Amniotic stem cell (primary cell): ENCODE results near the gene SCN5A.
A peak's percentile ranks its signal among the peaks of the same experiment; 100 is the strongest.

ENCODE experiments used
- DNase-seq: peaks from one replicate; lab custom pipeline; 2025; lab: John Stamatoyannopoulos, UW

SCN5A gene

DNA sequence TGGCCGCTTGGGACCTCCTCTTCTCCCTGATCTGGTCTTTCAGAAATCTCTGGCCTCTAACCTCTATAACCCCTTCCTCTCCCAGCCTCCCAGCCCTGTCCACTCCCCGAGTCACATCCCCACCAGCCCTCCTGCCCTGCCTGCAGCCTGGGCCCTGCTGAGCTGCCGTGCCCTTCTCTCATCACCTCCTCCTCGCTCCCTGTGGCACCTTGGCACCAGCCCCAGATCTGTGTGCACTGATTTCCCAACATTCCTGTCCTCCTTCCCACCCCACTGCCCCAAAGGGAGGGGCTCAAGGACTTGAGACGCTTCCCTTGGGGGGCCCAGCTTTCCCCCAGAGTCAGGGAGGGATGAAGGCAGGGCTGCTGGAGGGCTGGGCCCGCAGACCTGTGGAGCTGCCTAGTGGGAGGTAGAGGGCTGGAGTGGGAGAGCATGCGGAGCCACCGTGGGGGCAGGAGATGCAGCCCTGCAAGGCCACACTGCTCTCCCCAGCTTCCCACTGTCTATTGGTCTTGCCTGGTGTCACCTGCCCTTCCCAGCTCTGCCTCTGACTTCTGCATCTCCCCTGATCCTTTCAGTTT is 110.6 kb downstream of the SCN5A start:
- no peak for DNase-seq

DNA sequence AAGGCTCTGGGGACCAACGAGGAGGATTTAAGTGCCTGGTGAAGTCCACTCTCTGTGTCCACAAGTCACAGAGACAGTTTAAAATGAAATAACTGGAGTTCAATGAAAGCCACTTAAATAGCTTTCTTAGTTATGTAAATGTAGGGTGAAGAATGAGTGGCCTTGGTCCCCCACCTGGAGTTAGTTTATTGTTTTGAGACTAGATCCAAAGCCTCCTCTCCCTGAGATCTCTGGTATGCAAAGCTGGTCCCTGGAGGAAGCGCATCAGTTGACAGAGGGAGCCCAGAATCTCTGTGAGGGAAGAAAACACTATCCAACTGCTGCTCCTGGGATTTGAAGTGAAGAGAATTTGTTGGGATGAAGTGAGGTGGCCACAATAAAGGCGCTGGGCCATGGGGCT is 112.8 kb downstream of the SCN5A start:
- no peak for DNase-seq

DNA sequence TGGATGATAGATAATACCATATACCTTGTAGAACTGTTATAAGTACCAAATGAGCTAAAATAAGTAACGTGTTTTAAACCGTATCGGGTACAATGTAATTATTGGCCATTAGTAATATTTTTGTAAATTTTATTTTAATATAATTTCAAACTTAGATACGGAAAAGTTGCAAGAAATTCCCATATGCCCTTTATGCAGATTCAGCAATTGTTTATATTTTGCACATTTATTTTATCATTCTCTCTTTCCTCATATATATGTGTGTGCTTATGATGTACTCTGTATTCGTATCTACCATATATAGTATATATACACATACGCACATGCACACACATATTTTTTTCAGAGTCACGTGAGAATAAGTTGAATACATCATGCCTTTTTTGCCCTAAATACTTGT is 114.9 kb downstream of the SCN5A start:
- no peak for DNase-seq

DNA sequence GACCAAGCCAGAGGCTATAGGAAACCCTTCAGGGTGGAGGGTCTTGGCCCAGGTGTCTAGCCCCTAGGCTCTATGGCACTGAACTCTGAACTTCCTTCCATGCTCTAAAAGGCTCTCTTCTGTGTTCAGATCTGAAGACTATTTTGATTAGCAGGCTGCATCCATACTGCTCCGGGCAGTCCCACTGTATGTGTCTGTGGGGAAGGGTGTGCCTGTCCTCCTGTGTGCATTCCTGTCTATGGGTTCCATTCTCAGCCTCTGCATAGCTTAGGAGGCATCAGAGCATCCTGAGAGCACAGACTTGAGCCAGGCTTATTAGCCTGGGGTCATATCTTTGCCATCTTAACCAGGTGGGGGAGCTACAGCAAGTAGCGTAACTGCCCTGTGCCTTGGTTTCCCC is 115.3 kb downstream of the SCN5A start:
- DNase-seq = no peak

DNA sequence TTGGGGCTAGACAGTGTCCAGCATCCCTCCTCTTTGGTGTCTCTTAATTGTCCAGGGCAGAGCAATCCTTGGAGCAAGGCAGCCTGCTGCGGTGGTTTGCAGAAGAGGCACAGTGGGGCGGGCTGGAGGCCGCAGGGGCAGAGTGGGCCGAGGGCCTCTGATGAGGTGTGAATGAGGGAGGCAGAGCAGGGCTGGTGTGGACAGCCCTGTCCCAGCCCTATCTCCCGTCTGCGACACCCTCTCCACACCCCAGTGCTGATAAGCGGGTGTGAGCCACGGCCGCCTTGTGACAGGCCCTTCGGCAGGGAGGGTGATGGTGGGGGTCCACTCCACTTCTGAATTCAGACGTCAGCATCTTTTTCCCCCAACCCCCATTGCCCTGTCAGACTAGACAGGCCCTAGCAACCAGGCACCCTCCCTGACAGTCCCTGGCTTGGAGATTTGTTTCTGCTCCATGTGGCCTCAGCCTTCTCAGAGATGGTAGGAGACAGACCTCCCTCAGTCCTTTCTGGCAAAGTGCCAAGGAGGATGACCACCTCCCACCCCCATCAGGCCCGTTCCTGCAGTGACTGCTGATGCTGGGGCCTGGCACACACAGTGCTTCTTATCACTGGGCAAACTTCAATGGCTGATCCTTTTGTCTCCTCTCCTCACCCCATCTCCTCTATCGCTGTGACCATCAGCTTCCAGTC is 116.1 kb downstream of the SCN5A start:
- DNase-seq = no peak

DNA sequence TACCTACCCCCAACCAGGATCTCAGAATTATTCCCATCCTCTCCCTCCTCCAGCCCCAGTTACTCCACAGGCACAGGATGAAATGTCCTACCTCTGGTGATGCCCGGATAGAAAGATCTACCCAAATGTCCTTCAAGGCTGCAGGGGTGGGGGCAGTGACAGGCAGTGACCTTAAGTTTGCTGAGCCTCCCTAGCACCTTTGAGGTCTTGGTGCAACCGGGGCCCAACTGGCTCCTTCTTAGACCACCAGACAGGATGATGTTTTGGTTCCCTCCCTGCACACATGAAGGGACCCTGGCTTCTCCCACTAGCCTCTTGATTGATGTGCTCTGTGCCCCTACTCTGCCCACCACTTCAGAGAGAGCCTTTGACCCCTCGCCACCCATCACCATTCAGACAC is 117.0 kb downstream of the SCN5A start:
- no peak for DNase-seq

DNA sequence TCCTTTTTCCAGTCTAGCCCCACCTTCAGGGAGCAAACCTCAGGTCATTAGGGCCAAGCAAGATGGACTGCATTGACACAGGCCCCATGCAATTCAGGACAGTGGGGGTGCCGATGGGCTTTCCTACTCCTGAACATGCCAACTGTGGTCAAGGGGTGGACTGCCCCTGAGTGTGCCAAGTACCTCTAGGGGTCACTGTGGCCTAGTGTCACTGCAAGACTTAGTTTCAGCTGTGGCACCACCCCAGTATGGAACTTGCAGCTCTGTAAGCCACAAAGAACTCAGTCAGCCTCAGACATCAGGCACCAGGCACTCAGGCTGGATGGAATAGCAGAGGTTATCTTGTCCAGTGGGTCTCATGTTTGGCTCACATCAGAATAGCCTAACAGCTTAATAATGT is 121.0 kb downstream of the SCN5A start:
- no peak for DNase-seq

DNA sequence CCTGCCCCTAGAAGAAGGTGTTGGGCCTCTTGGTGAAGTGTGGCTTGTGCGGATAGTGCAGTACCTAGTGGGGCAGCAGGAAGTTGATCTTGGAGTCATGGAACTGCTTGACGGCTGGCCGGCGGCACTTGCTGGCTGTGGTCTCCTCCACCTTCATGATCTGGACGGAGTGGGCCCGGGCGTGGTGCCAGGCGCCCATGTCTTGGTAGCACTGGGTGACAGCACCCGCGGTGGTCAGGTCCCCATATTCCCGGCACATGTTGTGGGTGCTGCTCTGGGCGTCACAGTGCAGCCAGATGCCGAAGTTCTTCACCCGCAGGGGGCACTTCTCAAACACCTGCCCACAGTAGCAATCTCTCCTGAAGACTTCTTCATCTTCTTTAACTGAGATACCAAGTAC is 122.7 kb downstream of the SCN5A start:
- DNase-seq = no peak

DNA sequence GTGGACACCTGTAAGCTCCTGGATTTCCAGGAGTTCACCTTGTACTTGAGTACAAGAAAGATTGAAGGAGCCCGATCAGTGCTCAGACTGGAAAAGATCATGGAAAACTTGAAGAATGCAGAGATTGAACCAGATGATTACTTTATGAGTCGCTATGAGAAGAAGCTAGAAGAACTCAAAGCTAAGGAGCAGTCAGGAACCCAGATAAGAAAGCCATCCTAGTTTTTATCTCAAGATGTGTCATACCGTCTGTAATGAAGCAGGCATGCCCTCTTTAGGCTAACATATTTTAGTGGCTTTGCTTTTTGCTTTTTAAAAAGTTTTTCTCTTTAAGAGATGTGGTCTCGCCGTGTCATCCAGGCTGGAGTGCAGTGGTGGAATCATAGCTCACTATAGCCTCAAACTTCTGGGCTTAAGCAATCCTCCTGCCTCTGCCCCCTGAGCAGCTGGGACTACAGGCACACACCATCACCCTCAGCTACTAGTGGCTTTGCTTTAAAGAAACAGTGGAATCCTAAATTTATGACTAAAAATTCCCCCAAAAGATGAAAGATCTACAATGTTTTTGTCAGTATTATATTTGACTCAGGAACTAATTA is 125.2 kb downstream of the SCN5A start:
- no peak for DNase-seq

DNA sequence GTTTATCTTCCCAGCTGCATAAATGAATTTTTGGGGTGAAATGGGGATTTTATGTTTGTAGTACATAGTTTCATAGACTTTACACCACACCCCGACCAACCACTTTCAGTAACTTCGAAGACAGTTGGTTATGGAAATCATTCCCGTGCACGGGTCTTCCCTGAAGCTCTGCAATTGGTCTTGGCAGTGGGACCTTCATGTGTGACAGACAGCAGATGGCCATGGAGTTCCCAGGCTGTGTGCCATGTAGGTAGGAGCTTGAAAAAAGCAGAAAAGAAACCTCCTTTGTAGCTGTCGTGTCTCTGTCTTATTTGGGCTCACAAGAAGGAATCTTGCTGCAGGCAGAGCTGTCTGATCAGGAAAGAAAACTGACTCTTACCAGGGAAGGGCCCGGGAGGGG is 127.5 kb downstream of the SCN5A start:
- DNase-seq = no peak

DNA sequence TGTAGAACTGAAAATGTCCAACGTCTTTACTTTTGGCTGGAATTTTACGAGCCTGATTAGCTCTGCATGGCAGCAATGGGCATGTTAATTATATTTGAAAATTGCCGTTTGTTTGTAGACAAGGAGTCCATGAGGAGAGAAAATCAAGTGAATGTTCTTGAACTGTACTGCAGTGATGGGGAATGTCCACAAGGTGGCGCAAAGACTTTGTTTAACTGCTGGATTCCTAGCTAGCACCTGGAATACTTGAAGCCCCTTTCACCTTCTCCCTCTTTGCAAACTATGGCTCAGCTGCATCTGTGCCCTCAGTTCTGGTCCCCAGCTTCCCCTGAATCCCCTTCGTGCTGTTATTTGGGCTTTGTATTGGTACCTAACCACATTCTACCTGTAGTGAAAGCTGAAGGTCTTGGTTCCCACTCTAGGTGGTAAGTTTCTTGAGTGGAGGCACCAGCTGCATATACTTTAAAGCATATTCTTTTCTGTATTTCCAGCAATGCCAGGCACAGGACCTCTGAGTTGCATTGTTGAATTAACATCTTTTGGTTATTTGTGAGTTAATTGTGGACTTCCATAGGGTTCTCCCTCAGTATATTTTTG is 128.0 kb downstream of the SCN5A start:
- DNase-seq = no peak

DNA sequence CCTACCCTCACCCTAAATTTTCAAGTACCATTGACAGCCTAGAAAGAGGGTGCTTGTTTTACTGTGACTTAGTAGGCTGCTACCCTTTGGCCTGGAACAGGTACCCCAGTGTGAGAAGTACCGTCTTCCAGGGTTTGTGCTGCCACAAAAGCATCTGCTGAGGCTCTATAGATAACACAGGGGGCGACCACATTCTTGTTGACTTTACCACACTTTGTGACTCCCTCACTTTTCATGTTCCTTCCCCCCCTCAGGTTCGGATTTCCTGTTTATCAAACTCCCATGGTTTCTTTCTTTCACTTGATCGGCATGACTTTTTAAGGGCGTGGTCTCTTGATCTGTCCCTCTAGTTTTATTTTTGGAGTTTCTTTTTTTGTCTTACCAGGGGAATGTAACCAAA is 129.8 kb downstream of the SCN5A start:
- DNase-seq = no peak

DNA sequence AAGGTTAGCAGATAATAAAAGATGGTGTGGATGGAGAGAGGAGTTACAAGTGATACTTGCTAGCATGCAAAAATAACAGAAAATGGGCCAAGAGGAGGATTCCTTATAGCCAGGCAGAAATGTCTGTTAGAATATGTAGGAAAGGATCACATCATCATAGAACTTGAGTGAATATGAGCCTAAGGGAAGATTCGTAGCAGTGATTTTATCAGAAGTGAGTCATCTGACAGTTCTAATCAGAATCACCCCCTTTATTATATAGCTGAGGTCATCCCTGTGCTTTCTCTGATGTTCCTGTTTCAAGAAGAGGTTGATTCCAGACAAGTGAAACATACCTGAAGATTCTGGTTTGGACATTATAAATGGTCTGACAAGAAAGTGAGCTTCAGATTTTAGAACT is 130.5 kb downstream of the SCN5A start:
- peak; percentile 51 for DNase-seq

DNA sequence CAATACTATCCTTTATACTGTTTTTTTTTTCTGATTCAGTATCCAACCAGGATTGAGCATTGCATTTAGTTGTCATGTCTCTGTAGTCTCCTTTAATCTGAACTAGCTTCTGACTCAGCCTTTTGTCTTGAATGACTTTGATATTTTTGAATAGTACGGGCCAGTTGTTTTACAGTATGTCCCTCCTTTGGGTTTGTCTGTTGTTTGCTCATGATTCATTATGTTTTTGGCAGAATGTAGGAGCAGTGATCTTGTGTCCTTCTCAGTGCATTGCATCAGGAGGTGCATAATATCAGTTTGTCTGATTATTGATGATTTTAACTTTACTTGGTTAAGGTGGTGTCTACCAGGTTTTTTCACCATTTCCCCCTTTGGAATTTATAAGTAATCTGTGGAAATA is 132.8 kb downstream of the SCN5A start:
- DNase-seq = no peak

DNA sequence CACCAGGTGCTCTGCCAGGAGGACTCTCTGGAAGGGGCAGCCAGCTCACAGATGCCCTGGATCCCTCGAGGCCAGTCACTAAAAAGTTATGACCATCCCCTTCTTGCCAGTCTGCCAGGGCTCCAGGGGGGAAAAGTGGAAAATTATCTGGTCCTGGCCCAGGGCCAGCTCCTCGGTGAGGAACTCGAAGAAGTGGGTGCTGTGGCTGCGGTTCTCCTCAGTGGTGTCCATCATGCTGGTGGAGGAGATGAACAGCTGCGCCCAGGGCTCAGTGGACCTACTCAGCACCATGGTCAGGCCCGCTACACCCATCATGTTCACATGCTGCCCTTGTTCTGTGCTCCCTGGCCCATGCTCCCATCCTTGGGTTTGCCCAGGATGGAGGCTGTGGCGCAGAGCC is 134.1 kb downstream of the SCN5A start:
- DNase-seq = no peak

DNA sequence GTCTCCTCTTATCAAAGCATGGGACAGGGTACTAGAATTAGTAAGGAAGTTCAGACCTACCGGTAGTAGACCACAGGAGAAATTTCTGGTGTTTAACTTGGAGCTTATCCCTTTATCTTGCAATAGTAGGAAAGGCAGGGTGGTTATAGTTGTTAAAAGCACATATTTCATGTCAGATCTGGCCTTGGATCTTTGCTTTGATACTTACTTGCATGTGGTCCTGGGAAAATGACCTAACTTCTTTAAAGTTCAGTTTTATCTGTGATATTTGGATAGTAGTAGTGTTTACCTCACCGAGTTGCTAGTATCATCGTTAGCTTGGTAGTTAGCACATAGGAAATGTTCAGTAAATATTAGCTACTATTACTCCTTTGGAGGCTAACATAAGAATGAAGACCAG is 137.9 kb downstream of the SCN5A start:
- no peak for DNase-seq

DNA sequence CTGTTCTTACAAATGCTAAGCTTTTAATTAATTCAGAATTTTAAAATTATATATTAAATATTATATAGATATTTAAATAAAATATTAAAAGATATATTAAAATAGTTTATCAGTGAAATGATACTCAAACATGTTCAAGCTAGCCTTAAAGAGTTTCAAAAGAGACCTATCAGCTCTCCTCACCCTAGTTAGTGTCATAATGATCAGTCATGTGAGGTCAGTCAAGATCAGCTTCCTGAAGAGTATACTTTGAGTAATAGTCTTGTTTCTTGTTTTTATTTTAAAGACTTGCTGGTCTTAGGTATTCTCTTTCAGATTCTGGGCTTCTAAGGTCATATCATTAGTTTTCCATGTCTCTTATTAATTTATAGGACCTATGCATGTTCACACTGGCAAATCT is 138.9 kb downstream of the SCN5A start:
- DNase-seq = no peak

DNA sequence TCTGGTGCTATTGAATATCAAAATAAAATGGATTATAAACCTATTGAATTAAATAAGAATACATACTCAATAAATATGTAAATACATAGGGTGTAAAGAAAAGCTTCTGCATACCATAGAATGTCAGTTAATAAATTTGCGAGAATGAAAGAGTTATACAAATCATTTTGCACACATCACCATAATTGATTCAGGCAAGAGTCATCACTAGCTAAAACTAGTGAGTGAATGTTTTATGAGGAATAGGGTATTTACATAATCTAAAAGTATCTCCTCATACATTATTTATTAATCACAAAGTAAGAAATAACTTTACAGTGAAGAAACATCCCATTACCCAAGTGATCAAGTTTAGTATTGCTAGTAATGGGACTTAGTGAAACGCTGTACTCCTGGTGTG is 139.8 kb downstream of the SCN5A start:
- DNase-seq = no peak

DNA sequence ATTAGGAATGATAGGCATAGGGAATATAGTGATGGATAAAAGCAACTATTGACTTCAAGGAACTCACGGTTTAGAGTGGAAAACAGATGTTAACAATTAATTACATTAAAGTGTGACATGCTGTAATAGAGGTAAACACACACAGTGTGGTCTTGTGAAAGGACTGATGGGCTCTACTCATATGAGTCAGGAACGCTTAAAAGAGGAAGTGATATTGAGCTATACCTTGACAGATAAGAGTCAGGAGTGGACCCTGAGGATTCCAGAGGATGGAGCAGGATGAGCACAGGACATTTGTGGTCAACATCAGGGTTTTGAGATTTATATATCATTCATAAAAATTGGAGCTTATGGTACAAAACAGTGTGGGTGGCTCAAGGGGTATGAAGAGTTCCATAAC is 142.4 kb downstream of the SCN5A start:
- no peak for DNase-seq

DNA sequence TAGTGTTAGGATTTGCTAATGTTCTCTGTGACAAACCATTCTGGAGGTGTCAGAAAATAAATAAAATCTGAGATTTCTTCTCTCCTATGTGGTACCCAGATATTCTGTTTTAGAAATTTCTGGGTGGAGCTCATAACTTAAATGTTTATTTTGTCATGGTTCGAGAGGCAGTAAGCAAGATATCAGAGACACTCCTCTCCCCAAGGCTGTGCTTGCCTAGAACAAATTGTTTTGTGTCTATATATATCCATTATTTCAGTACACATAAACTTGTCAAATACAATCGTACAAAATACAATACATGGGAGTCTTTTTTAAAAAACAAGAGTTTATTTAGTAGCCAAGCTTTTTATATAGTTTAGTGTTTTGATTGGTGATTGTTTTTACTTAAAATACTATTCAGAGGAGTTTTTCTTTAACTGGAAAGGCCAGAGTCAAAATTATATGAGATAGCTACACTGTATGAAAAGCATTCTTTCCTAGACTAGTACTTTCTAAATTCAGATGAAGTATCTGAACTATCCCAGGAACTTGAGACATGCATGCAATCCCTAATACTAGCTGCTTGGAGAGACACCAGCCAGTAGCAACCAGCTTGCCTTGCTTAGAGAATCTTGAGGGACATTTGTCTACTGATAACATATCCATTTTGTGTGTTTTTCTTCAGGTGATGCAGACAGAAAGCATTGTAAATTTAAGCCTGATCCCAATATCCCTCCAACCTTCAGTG is 148.6 kb downstream of the SCN5A start:
- no peak for DNase-seq
